Tibial artery (tissue), 4 donors: ENCODE measurements around the gene DPF3.

Experiments used
- DNase-seq, 2 donors: peaks; one replicate each; pipeline ENCODE4 v3.0.0-alpha.2; 2019
- H3K27ac ChIP-seq, 2 donors: fragments of 200-600 bp; sonication (generic) in 1 of 2; 1 replicate in 1 of 2; 2 replicates in 1 of 2; pipeline ENCODE4 v1.5.1; 2018 to 2019; ENCODE audit warnings: mild to moderate bottlenecking in 1 of 2
- H3K27me3 ChIP-seq, 2 donors: fragments of 200-600 bp; sonication (generic) in 1 of 2; one replicate each; pipeline versions ENCODE4 v1.5.1 to v1.6.0; 2016 to 2019
- H3K36me3 ChIP-seq, 3 donors: fragments of 200-600 bp; sonication (generic) in 2 of 3; one replicate each; pipeline ENCODE4 v1.5.1; 2016 to 2019; ENCODE audit warnings: mild to moderate bottlenecking in 2 of 3
- H3K4me1 ChIP-seq, 4 donors: fragments of 200-600 bp; sonication (generic) in 2 of 4; 1 replicate in 3 of 4; 2 replicates in 1 of 4; pipeline ENCODE4 v1.5.1; 2016 to 2019
- H3K4me3 ChIP-seq, 2 donors: fragments of 200-600 bp; sonication (generic) in 1 of 2; 1 replicate in 1 of 2; 2 replicates in 1 of 2; pipeline ENCODE4 v1.5.1; 2018 to 2019; ENCODE audit warnings: mild to moderate bottlenecking in 2 of 2
- H3K9me3 ChIP-seq, 3 donors: fragments of 200-600 bp; sonication (generic) in 1 of 3; one replicate each; pipeline ENCODE4 v1.5.1; 2016 to 2019
- intact Hi-C: fragments of 100-400 bp; cut with DNase I; formaldehyde crosslinking; loops from one replicate; pipeline ENCODE4 v1.15.0; 2023; ENCODE audit warnings: low total_unique reads
- TF ChIP-seq, protein P1 (sequence below), 2 experiments: fragments of 200-600 bp in 1 of 2; fragments of 450-650 bp in 1 of 2; IDR thresholded peaks; one replicate each; pipeline ENCODE4 v1.5.1; 2017 to 2019; ENCODE audit warnings: antibody characterized with exemption in 2 of 2, mild to moderate bottlenecking in 1 of 2, moderate library complexity in 1 of 2

The DPF3 gene

DNA sequence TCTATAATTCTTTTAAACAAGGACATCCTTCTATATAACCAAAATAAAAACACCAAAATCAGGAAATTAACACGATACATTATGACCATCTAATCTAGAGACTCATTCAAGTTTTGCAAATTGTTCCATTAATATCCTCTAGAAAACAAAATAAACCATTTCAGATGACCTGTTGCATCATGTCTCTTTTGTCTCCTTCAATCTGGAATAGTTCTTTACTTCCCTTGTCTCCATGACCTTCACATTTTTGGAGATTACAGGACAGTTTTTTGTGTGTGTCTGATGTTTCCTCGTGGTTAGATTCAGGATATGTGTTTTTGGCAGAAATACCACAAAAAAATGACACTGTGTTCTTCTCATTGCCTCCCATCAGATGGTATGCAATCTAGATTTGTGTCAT is 19.9 kb upstream of the DPF3 start:
- intact Hi-C loops, result no loop called here
- H3K36me3 ChIP-seq, result no peaks in the 10 kb centered on the region
- no peak overlapping the region for H3K4me3 ChIP-seq

DNA sequence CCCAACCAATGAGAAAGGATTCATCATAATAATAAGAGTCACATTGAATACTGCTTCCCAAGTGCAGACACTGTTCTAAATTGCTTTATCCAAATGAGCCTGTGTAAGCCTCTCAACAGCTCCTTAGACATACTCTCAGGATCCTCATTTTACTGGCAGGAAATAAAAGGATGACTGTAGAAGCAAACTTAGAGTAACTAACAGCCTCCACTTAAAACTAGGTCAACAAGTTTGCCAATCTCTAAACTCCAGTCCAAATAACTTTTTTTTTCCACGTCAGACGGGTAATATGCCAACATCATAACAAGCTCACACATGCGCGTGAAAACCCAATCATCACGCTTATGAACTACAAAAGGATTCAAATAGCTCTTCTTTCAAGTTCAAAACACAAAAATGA is 15.3 kb upstream of the DPF3 start:
- Histone ChIP-seq H3K27ac (peak overlapping the region; percentile 49 to 54), H3K4me3 (no peak overlapping the region), H3K4me1 (peaks cover 0 to 47% (median 34%) of the 10 kb centered on the region in 4 donors), H3K27me3 (no peaks in the 10 kb centered on the region), H3K9me3 (no peaks in the 10 kb centered on the region), H3K36me3 (no peaks in the 10 kb centered on the region)
- no peak for DNase-seq
- intact Hi-C loops, result no loop called here
- TF ChIP-seq, protein P1, sequence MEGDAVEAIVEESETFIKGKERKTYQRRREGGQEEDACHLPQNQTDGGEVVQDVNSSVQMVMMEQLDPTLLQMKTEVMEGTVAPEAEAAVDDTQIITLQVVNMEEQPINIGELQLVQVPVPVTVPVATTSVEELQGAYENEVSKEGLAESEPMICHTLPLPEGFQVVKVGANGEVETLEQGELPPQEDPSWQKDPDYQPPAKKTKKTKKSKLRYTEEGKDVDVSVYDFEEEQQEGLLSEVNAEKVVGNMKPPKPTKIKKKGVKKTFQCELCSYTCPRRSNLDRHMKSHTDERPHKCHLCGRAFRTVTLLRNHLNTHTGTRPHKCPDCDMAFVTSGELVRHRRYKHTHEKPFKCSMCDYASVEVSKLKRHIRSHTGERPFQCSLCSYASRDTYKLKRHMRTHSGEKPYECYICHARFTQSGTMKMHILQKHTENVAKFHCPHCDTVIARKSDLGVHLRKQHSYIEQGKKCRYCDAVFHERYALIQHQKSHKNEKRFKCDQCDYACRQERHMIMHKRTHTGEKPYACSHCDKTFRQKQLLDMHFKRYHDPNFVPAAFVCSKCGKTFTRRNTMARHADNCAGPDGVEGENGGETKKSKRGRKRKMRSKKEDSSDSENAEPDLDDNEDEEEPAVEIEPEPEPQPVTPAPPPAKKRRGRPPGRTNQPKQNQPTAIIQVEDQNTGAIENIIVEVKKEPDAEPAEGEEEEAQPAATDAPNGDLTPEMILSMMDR (IDR thresholded peaks at IDR 0.05), result no peak

More for the DNA sequence above, 19.9 kb upstream of the DPF3 start:
- no peak for DNase-seq
- no peaks in the 10 kb centered on the region for H3K27me3 ChIP-seq
- H3K27ac ChIP-seq, result no peak overlapping the region
- TF ChIP-seq, protein P1 (IDR thresholded peaks at IDR 0.05), result no peak
- H3K9me3 ChIP-seq, result no peaks in the 10 kb centered on the region
- H3K4me1 ChIP-seq, result peaks cover 0 to 40% (median 19%) of the 10 kb centered on the region in 4 donors

DNA sequence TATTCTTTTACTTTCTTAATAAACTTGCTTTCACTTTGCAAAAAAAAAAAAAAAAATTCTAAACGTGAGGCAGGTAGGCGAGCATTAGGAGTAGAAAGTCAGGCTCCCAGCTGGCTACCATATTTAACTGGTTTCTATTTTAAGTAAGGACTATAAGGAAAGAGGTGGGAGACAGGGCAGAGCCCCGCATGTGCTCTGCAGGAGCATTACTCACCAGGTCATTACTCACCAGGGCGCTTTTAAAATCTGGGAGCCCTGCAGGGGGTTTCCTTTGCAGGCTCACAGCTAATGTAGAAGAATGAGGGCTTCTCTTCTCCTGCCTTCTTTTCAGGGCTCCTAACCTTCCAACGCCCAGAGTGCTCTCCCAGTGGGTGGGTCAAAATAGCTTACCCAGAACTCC is 14.0 kb upstream of the DPF3 start:
- intact Hi-C loops, result no loop called here
- Histone ChIP-seq H3K36me3 (no peaks in the 10 kb centered on the region), H3K27me3 (no peaks in the 10 kb centered on the region), H3K4me3 (no peak overlapping the region), H3K27ac (peak overlapping the region; percentile 8 to 49), H3K4me1 (peaks cover 0 to 47% (median 34%) of the 10 kb centered on the region in 4 donors), H3K9me3 (no peaks in the 10 kb centered on the region)
- DNase-seq, result no peak
- TF ChIP-seq, protein P1 (IDR thresholded peaks at IDR 0.05), result no peak

DNA sequence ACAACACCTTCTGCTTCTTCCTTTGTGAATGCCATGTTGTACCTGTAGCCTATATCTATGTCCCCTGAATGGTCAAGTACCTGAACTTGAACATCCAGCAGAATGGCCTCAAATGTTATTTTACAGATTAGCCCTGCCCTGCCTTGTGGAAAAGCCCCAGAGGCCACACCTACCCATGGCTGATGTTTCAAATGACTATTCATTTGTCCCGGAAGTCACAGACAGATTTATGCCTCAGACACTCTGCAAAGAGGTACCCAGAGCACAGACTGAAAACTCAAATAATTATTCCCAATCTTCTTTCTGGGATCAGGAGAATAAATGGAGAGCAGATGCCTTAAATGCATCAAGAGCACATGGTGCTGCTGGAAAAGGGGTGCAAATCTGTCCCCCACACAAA is 13.0 kb upstream of the DPF3 start:
- intact Hi-C loops, result no loop called here
- no peak for DNase-seq
- Histone ChIP-seq H3K9me3 (no peaks in the 10 kb centered on the region), H3K4me1 (peaks cover 0 to 47% (median 34%) of the 10 kb centered on the region in 4 donors), H3K4me3 (no peak overlapping the region), H3K27me3 (no peaks in the 10 kb centered on the region), H3K27ac (no peak overlapping the region), H3K36me3 (no peaks in the 10 kb centered on the region)
- TF ChIP-seq, protein P1 (IDR thresholded peaks at IDR 0.05), result no peak

DNA sequence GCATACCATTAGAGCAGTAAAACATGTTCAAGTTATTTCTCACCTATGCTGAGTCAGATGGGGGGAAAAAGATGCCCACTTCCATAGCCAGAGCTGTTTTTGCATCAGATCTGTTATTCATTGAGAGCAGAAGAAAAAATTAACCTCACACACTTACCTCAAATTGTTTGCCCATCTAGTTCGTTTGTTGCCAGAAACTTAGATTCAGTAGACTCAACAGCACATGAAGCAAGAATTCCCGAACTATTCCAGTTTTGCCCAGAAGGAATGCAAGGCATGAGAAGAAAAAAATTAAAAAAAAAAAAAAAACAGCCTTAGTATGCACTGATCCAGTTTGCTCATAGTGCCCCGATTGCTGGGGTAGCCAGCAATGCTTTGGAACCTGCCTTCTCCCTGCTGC is 12.4 kb upstream of the DPF3 start:
- intact Hi-C loops, result no loop called here
- Histone ChIP-seq H3K9me3 (no peaks in the 10 kb centered on the region), H3K4me1 (peaks cover 0 to 47% (median 34%) of the 10 kb centered on the region in 4 donors), H3K36me3 (no peaks in the 10 kb centered on the region), H3K4me3 (no peak overlapping the region), H3K27me3 (no peaks in the 10 kb centered on the region), H3K27ac (peak overlapping the region in 1 of 2 donors; percentile 16)
- no peak for DNase-seq
- TF ChIP-seq, protein P1 (IDR thresholded peaks at IDR 0.05), result no peak
